Thyroid gland (tissue), 4 donors: ENCODE results near the gene NUP50.

Experiments
- CTCF ChIP-seq, 6 experiments: fragments of 200-600 bp in 3 of 6; fragments of 450-650 bp in 3 of 6; sonication (generic) in 3 of 6; IDR thresholded peaks; one replicate each; pipeline ENCODE4 v1.5.1; 2016 to 2019; ENCODE audit warnings: antibody characterized with exemption in 6 of 6, mild to moderate bottlenecking in 2 of 6, inconsistent platforms in 1 of 6, moderate library complexity in 1 of 6
- POLR2A ChIP-seq, 2 donors: fragments of 450-650 bp; IDR thresholded peaks; one replicate each; pipeline ENCODE4 v1.6.1; 2017; ENCODE audit warnings: antibody characterized with exemption in 2 of 2, mild to moderate bottlenecking in 2 of 2, moderate library complexity in 1 of 2

- TF ChIP-seq CTCF (IDR thresholded peaks at IDR 0.05) (no peak), POLR2A (IDR thresholded peaks at IDR 0.05) (no peak)
Observed at GRCh38 chr22:45224988-45225731, 61.4 kb downstream of the NUP50 start.
